OCI-M1 (cell line): ENCODE data around the gene FGG.
"Not testable (repeated sequence)": the region's sequence is repeated elsewhere in the genome, so short reads cannot be mapped to it uniquely, and the experiment has no call there.

Experiments
- DNase-seq: peaks from one replicate; lab custom pipeline; 2025; lab: John Stamatoyannopoulos, UW

FGG gene

GRCh38 chr4:154611833-154612232, 623 bp downstream of the FGG start:
- DNase-seq, result no peak

GRCh38 chr4:154610582-154610981, 1.9 kb downstream of the FGG start:
- DNase-seq, result peak; percentile 68

GRCh38 chr4:154609532-154609931, 2.9 kb downstream of the FGG start:
- DNase-seq, result no peak

GRCh38 chr4:154608361-154609252, 3.8 kb downstream of the FGG start:
- DNase-seq, result no peak

GRCh38 chr4:154606728-154607723, 5.4 kb downstream of the FGG start:
- no peak for DNase-seq

GRCh38 chr4:154604696-154605200, 7.7 kb downstream of the FGG start:
- no peak for DNase-seq

- no peak for DNase-seq
Measured at GRCh38 chr4:154603033-154603943, 9.2 kb downstream of the FGG start.

GRCh38 chr4:154602404-154603020, 9.9 kb downstream of the FGG start:
- DNase-seq, result no peak

- no peak for DNase-seq
Measured at GRCh38 chr4:154597798-154598774, 14.4 kb downstream of the FGG start.

GRCh38 chr4:154597281-154597680, 15.2 kb downstream of the FGG start:
- not testable (repeated sequence) for DNase-seq

GRCh38 chr4:154595807-154596206, 16.6 kb downstream of the FGG start:
- no peak for DNase-seq

GRCh38 chr4:154594343-154594742, 18.1 kb downstream of the FGG start:
- not testable (repeated sequence) for DNase-seq

- no peak for DNase-seq
Measured at GRCh38 chr4:154593868-154594267, 18.6 kb downstream of the FGG start.

GRCh38 chr4:154591890-154592289, 20.6 kb downstream of the FGG start:
- no peak for DNase-seq

- DNase-seq, result no peak
Measured at GRCh38 chr4:154590329-154591006, 22.0 kb downstream of the FGG start, which contains the start of gene FGA. FGA (minus strand) TSS chr4:154590742; CDS start chr4:154590687, 55 bp downstream.

- DNase-seq, result no peak
Measured at GRCh38 chr4:154589296-154590197, 22.9 kb downstream of the FGG start.

- DNase-seq, result no peak
Measured at GRCh38 chr4:154588198-154588597, 24.3 kb downstream of the FGG start.
